GM19452 (cell line): ENCODE results near the gene ADGRV1.

Experiments
- ATAC-seq: cut with Tn5 transposase; IDR thresholded peaks from one replicate; pipeline ENCODE4 v1.9.1; 2021; ENCODE audit not compliant: unreplicated experiment

ADGRV1 gene

DNA sequence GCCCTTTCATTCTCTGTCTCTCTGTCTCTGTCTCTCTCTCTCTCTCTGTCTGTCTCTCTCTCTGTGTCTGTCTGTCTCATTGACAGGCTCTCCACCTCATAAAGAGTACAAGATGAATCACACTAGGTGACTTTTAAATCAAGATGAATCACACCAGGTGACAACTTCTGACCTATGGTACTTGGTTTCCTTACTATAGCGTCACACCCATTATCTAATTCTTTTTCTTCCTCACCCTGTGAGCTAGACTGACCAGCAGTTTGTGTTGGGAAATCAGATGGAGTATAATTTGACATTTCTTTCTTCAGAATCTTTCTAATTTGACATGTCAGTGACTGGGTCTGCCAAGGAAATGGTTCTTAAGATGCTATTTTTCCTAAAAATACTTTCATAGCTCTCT, 591.6 kb downstream of the ADGRV1 start:
- ATAC-seq = no peak

DNA sequence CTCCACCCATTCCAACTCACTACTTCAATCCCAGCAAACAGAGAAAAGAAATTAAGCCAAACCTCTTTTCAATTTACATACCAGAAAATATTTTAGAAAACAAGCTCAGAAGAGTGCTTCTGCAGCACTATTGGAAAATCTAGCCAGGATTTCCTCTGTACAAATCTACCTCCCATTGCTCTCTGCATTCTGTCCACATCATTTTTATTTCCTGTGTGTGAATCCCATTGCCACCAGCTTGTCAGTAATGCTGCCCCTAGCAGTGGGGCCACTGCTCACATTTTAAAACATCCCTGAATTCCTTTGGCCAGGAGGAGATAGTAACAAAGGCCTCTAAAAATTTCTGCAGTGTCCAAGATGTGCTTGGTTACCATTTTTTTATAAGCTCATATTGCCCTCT, 592.0 kb downstream of the ADGRV1 start:
- ATAC-seq = no peak

DNA sequence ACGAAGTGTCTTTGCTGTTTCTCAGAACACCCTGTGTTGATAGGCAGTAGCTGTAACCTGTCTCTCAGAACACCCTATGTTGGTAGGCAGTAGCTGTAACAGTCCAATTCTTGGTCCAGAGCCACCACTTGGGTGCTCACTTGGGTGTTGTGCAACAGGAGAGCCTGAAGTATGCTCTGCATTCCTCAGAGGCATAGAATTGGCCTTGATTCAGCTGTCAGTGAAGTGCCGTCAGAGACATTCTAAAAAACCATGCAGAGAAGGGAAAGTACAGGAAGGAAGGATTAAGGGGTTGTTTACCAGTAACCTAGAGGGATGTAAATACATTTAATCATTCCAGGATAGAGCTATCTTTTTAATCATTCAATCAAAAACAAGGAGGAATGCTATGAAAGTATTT, 593.4 kb downstream of the ADGRV1 start:
- ATAC-seq = no peak

DNA sequence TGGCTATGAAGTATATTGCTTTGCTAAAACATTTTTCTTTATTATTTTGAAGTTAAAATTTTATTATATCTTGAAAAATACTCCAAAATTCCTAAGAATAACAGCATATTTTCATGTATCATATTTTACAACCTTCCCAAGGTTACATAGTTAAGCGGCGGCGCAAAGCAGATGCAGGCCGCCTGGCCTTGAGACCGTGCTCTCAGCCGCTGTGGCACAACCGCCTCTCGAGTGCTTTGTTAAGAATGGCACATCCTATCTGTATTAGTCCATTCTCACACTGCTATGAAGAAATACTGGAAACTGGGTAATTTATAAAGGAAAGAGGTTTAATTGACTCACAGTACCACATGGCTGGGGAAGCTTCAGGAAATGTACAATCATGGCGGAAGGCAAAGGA, 595.7 kb downstream of the ADGRV1 start:
- ATAC-seq = no peak

DNA sequence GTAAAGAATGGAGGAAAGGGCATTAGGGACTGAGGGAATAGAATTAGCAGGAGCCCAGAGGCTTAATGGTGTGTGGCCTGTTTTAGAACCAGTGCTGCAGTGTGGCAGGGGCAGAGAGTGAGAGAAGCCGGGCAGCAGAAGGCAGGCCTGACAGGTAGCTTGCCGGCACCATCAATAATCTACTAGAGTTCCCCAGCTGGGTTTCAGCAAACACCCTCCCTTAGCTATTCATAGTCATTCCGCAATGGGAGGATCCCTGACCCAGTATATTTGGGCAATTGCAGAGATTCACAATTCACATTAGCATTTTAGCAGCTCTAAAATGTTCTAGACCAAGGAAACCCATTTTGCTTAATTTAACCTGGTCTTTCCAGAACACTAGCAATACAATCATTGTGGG, 596.7 kb downstream of the ADGRV1 start:
- ATAC-seq = no peak

DNA sequence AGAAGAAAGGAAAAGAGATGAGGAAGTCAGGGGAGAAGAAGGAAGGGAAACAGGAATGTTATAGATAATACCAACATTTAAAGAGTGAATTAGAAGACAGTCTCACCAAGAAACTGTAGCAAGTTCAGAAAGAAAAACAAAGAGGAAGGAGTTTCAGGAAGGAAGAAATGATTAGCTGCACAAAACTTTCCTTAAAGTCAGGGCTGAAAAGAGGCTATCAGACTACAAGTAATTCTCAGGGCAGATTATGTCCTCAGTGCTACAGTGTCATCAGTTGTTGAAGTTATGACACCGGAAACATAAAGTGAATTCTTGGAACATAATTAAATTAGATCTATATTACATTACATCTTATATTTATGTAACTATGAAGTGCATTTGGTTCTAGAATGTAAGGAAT, 597.6 kb downstream of the ADGRV1 start:
- ATAC-seq = no peak

DNA sequence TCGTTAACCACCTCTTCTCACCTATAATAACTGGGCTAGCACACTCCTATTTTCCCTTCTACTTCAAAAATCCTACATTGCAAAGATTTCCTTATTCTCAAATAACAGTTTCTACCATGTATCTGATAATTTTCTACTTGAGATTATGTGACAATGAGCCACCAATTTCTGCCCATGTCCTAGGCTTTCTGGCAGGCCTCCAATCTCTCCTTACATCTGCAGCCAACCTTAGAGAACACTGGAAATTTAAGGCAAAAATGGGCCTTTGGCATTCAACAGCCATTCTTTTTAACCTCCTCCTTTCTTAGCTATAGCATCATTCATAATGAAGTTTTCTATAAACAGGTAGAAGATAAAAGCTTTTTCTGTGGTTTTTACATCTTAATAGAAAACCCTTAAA, 599.4 kb downstream of the ADGRV1 start:
- no peak for ATAC-seq

DNA sequence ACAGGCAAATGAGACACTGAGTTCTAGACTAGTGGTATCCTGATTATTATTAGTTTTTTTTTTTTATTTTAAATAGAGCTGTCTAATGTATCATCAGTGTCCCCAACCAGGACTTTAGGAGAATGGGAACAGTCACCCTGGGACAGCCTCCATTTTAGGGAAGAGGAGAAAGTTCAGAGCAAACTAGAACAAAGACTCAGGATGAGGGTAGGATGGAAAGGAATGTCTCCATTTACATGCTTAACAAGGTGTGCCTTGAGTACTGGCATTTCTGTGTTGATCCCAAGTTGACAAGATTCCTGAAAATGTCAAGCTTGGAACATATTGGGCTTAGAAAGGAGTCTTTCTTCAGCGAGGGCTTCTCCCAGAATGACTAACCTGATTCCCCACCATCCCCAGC, 601.0 kb downstream of the ADGRV1 start:
- ATAC-seq = no peak

DNA sequence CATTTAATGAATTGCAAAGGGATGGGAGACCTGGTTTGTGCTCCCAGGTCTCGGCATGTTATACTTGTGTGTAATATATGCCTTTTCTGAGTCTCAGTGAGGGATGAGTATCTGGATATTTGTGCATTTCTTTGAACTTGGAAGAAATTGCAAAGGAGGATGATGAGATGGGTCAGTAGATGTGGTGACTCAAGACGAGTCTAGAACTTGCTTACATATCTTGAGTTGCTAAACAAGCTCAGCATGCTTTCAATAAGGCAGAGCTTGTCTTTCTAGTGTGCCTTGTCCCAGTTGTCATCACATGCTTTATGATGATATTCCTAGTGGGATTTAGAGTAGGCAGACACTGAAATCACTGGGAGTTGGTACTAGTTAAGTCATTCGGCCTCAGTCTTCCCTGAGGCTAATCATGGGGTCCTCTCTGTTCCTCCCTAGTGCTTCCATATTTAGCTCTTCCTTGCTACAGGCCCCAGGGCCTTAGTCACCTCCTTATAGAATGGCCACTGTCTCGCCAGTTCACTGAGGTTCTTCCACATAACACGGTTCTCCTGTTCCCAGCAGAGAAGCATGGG, 602.2 kb downstream of the ADGRV1 start:
- no peak for ATAC-seq

DNA sequence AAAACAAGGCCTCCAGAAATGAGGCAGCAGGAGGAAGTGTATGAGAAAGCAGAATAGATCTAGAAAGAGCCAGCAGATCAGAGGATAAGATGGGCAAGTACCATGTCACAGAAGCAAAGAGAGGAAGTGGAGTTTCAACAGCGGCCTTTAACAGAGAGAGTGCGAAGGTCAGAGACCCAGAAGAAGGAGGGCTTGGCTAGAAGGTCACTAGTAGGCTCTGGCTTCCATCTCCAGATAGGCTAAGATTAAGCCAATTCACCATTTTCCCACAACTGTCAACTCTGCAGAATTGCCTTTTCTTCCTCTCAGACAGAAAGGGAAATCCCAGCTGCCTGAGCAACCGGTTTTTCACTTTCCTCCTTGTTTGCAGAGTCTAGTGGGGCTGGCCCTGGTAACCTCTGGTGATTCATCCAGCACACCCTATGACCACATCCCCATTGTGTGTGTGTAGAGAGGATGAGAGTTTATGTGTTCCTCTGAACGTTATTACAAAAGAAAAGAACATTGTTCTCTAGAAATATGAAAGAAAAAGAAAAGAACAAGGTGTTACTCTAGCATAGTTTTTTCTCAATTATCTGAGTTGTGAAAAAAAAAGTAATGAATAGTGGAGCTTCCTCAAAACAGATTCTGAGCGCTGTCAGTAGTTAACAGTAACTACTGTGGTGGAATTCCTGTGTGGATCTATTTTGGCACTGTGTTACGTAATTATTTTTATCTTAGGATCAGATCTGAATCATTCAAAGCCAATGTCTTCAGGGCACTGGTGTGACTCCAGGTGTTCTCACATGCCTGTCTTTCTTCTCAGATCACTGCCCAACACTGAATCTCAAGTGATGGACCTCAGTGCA, 604.2 kb downstream of the ADGRV1 start:
- ATAC-seq = peak; percentile 99

DNA sequence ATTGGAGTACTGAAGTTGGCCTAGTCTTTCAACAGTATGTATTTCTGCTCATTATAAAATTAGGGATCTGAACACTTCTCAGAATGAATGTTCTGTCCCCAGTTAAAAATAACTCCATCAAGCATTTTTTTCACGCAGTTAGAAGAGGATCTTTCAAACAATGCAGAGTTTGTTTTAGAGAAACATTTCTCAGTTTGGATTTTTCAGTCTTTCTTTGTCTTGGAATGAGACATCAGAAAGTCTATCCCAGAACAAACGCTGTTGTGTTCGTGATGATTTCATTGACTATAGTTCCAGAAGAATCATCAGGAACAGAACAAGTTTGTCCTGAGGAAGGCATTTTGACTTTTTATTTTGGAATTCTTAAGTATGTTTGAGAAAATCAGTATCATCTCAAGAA, 605.8 kb downstream of the ADGRV1 start:
- ATAC-seq = no peak

DNA sequence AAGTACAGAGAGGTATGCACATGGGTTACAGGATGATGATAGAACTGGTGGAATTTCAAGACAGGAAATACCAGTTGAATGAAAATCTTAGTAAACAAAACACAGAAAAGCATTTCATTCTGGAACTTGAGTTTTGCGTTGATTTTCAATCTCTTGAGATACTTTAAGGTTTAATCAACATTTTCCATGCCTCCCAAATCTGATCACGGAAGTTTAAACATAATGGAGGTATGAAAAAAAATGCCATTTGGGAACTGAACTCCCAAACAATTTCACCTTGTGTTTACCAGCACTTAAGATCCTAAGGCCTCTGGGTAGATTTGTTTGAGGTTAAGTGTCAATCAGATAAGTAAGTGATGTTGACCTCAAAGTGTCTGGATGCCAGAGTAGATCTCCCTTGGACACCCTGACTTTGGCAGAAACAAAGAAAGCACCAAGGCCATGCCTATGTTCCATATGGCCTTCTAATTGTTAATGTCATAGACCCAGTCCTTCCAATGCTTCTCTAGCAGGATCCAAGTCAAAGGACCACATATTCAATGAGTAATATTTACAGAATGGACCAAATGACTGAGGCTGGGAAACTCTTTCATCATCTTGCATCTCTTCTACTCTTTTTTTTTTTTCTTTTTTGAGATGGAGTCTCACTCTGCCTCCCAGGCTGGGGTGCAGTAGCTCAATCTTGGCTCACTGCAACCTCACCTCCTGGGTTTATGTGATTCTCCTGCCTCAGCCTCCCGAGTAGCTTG, 607.6 kb downstream of the ADGRV1 start:
- no peak for ATAC-seq

DNA sequence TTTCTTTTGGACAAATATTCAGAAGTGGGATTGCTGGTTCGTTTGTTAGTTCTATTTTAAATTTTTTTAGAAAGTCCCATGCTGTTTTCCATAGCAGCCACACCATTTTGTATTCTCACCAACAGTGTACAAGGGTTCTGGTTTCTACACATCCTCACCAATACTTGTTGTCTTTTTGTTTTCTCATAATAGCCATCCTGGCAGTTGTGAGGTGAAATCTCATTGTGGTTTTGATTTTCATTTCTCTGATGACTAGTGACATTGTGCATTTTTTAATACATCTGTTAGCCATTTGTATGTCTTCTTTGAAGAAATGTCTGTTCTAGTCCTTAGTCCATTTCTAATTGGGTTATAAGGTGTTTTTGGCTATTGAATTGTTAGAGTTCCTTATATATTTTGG, 610.3 kb downstream of the ADGRV1 start:
- ATAC-seq = no peak

DNA sequence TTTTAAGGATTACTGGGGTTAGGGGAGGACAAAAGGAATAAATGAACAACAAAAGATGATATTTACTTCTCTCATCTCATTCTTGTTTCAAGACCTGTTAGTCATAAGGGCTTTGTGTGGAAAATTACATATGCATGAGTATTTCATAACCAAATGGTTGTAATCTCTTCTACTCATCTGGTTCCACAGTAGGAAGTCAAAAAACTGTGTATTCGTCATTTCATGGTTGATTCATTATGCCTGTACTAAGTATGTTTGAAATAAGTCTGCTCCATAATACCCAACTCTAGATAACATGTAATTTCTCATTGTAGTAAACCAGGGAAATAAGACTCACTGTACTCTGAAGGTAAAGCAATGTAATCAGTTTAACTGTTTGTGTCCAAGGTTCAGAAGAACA, 611.7 kb downstream of the ADGRV1 start:
- ATAC-seq = no peak

DNA sequence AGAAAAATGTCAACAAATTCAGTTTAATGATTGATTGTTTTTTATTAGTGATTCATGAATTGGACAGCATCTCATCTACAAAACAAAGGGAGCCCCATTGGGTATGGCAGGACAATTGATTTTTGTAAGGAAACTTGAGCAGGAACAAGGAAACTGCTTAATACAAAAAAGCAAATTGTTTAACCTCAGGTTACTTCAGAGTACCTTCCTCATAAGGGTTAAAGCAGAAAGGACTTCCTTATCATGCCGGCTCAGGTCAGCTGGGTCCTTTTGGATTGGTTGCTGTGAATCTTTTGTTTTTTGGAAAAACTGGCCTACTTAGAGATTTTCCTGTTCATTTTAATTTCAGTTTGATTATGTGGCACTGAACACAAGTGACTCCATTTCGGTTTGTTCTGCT, 612.7 kb downstream of the ADGRV1 start:
- no peak for ATAC-seq

DNA sequence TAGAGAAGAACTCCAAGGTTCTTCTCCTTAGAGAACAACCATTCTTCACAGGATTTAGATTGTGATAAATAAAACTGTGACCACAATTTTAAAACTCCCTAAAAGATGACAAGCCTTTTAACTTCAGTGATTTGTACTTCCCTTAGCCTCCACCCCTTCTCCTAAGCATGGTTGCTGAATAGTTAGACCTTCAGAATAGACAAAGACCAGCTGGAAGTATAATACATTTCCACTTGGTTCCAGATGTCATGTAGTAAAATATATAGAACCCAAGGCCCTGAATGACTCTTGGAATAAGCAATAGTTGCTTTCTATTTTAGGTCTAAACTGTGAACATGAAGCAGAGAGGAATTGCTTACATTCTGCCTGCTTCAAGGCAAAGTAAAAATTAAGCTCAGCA, 615.8 kb downstream of the ADGRV1 start:
- ATAC-seq = no peak

DNA sequence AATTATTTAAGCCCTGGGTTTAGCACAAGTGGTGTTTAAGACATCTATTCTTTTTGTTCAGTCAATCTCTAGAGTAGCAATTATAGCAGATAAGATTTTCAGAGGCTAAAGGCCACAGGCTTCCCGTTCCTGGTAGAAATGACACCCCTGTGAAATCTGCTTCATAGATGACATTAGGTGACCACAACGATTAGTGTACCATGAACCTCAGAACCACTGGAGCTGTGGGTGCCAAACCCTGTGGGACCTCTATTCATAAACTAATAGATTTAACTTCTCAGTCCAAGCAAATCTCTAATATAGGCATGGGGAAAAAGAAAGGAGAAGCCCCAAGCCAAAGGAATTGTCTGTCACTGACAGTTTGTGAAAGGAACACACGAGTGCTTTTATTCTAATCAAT, 617.1 kb downstream of the ADGRV1 start:
- ATAC-seq = no peak

DNA sequence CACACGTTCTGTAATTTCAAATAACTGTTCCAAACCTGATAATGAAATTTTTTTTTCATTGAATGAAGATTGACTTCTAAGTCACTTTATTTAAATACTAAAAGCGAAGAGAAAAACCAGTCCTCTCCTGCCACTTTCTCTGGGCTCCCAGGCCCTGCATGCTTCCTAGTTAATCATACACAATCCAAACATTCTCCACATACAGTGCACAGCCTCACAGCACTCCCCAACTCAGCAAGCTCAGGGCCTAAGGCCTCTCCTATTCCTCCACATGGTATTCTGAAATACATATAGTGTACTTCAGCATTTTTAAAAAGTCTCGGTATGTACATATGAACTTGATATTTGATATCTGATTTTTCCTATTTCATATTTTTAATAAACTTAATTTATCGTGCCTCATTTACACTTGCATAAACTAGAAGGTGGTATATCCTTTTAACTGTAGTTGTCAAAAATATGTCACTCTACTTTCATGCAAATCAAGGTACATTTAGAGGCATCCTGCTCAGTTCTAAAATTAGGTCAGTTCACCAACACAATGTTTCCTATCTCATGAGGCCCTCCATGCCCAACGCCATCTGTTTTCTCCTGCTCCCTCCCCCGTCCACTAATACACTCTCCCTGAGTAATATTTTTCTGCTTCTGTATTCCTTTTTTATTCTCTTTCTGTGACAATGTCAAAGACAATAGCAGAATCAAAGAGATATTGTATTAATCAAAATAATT, 617.9 kb downstream of the ADGRV1 start:
- ATAC-seq = no peak

DNA sequence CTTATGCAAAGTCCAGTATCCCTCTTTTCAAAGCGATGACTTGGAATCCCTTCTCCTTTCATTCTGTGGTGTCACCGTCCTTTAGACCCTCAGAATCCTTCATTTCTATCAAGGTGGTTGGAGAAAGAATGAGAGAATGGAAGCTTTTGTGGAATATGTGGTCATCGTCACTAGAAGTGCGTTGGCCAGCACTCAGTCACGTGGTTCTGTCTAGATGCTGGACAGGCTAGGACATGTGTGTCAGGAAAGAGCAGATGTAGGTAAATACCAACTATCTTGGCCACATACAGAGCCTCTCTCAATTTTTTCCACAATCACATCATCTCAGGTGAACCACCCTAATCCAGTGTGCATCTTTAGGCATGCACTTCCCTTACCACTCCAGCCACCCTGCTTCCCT, 618.5 kb downstream of the ADGRV1 start:
- ATAC-seq = no peak

DNA sequence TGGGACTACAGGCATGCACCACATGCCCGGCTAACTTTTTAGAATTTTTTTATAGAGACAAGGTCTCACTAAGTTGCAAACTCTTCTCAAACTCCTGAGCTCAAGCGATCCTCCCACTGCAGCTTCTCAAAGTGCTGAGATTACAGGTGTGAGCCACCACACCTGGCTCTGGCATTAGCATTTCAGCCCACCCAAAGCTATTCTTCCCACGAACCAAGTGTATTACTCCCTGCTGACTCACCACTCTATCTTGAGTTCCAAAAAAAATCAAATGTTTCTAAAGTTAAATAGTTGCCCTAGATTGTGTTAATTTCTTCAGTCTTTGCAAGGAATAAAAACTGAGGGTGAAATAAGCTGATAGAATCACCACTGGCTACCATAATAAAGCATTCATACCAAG, 619.0 kb downstream of the ADGRV1 start:
- ATAC-seq = no peak

DNA sequence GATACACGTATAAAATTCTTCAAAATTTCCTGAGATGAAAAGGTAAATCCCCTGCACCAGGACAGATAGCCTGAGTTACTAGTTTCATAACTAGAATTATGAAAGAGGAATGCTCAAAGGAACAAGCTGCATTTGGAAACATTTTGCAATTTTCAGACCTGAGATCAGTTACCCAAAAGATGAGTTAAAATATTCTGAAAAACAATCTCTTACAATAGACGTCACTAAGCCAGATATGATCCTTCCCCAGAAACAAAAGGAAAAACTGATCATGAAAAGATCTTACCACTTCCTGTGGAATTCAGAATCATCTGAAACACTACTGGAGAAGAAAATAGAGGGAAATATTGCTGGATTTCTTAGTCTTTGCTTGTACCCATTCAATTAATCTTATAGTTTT, 619.9 kb downstream of the ADGRV1 start:
- ATAC-seq = no peak

DNA sequence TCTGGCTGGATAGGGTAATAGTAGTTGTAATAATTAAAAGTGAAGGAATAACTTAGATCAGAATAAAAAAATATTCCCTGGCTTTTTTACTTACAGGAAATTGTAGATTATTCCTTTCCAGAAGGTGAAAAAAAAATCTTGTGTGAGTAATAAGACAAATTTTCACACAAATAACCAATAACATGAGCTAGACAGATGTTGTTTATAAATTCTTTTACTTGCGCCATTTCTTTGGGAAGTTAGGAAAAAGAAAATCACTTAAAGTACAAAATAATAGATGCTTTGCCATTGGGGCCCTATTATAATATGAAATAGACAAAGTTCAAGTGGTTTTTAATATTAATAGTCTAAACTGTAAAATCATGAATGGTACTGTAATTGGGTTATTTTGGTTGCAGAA, 620.4 kb downstream of the ADGRV1 start:
- no peak for ATAC-seq
